Mammary epithelial cell (primary cell): ENCODE measurements around the gene MSANTD1.

ENCODE experiments used
- CTCF ChIP-seq, 2 donors: IDR thresholded peaks in 1 of 2; conservative IDR thresholded peaks in 1 of 2; 2 replicates each; pipeline ENCODE4 v1.5.1; 2011 to 2012; ENCODE audit warnings: inconsistent platforms in 2 of 2, low read length in 2 of 2, mild to moderate bottlenecking in 2 of 2, control low read depth in 1 of 2, low read depth in 1 of 2; ENCODE audit not compliant: insufficient read depth in 1 of 2; ENCODE audit errors: extremely low read depth in 1 of 2
- EZH2 ChIP-seq: IDR thresholded peaks from 2 replicates; pipeline ENCODE4 v1.6.1; 2012; ENCODE audit warnings: low read length, inconsistent platforms, borderline replicate concordance

DNA sequence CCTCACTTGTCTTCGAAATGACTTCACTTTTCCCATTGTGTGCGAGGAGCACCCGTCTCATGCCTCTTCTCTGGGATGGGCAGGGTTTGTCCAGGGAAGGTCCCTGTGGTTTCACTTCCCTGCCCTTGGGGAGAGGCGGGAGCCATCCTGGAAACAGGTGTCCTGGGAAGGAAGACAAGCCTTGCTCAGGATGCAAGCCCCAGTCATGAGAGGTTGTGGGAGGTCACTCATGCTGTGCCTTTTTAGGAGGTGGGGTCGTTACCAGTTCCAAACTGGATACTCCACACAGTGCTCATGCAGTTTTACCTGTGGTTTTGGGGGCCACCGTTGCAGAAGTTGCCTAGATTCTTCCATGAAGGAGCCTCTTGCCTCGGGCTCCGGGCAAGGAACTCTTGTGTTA lies 47.7 kb downstream of the MSANTD1 start:
- TF ChIP-seq CTCF (conservative IDR thresholded peaks at IDR 0.05 in 1 of 2, IDR thresholded peaks at IDR 0.05 in 1 of 2; ENCODE audit: extremely low read depth in 1 of 2, insufficient read depth in 1 of 2, low read depth in 1 of 2, low read length in 2 of 2) (no peak), EZH2 (no peak)
